ENCODE measurements around the gene VAPB.

Gene VAPB

GRCh38 chr20:58448958-58449357 lies 59.9 kb downstream of the VAPB start:
- no peak overlapping the region for H3K27ac ChIP-seq
- TF ChIP-seq FOXP2 (optimal IDR thresholded peaks at IDR 0.05; ENCODE audit: control extremely low read depth, extremely low read length, insufficient read depth) = no peak
- no peak for TF ChIP-seq POLR2AphosphoS5 (IDR thresholded peaks at IDR 0.05; ENCODE audit: borderline replicate concordance, low read depth, low read length)
- no peak for TF ChIP-seq EZH2 (IDR thresholded peaks at IDR 0.05)
- DNase-seq (ENCODE audit: low read depth, low spot score) = no peak
- H3K9ac ChIP-seq (ENCODE audit: insufficient read length) = no peak overlapping the region
- H3K9me3 ChIP-seq (ENCODE audit: low read depth, low read length) = 0 out of 2 replicates have a peak, but pooled peaks cover under 1% of the 10 kb centered on the region
- peaks cover 47% of the 10 kb centered on the region for H3K36me3 ChIP-seq (ENCODE audit: insufficient read depth, low read length)
- no peak overlapping the region for H3K4me3 ChIP-seq

- TF ChIP-seq POLR2AphosphoS5 (IDR thresholded peaks at IDR 0.05; ENCODE audit: borderline replicate concordance, low read depth, low read length) (no peak), EZH2 (IDR thresholded peaks at IDR 0.05) (no peak), FOXP2 (optimal IDR thresholded peaks at IDR 0.05; ENCODE audit: control extremely low read depth, extremely low read length, insufficient read depth) (no peak)
- DNase-seq (ENCODE audit: low read depth, low spot score) = no peak
- Histone ChIP-seq H3K27ac (no peak overlapping the region), H3K4me3 (no peak overlapping the region), H3K9me3 (ENCODE audit: low read depth, low read length) (0 out of 2 replicates have a peak, but pooled peaks cover 8% of the 10 kb centered on the region), H3K36me3 (ENCODE audit: insufficient read depth, low read length) (peaks cover 39% of the 10 kb centered on the region), H3K9ac (ENCODE audit: insufficient read length) (no peak overlapping the region)
Observed at GRCh38 chr20:58449681-58450221, 60.7 kb downstream of the VAPB start.

- Histone ChIP-seq H3K27ac (no peak overlapping the region), H3K36me3 (ENCODE audit: insufficient read depth, low read length) (peaks cover 34% of the 10 kb centered on the region), H3K4me3 (no peak overlapping the region), H3K9me3 (ENCODE audit: low read depth, low read length) (0 out of 2 replicates have a peak, but pooled peaks cover 8% of the 10 kb centered on the region), H3K9ac (ENCODE audit: insufficient read length) (no peak overlapping the region)
- no peak for DNase-seq (ENCODE audit: low read depth, low spot score)
- TF ChIP-seq EZH2 (IDR thresholded peaks at IDR 0.05) = no peak
- no peak for TF ChIP-seq FOXP2 (optimal IDR thresholded peaks at IDR 0.05; ENCODE audit: control extremely low read depth, extremely low read length, insufficient read depth)
- no peak for TF ChIP-seq POLR2AphosphoS5 (IDR thresholded peaks at IDR 0.05; ENCODE audit: borderline replicate concordance, low read depth, low read length)
Observed at GRCh38 chr20:58450254-58450653, 61.2 kb downstream of the VAPB start.

DNA sequence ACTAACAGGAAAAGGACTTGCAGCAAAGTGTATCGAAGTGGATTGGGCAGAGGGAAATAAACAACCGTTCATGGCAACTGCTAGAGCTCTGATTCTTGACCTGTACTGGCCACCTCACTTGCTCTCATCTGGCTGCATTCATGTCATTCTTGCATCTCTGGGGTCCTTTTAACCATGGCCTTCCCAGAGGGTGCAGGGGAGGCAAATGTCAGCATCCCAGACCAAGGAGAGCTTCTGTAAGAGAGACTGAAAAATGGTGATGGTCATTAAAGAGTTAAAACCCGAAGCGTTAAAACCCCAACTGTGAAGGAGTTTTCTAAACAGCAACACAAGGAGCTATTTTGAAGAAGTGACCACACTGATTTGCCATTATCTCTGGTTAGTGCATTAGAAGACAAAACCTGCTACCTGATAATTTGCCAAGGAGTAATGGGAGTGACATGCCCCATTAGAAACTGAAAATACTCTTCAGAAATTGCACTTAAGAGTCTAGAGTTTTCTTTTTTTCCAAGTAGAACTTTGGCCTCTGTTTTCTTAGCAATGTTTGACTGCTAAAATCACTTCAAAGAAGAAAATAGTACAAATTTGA lies 63.7 kb downstream of the VAPB start:
- no peak for DNase-seq (ENCODE audit: low read depth, low spot score)
- Histone ChIP-seq H3K36me3 (ENCODE audit: insufficient read depth, low read length) (peaks cover 14% of the 10 kb centered on the region), H3K4me3 (no peak overlapping the region), H3K9ac (ENCODE audit: insufficient read length) (no peak overlapping the region), H3K27ac (no peak overlapping the region), H3K9me3 (ENCODE audit: low read depth, low read length) (0 out of 2 replicates have a peak, but pooled peaks cover 8% of the 10 kb centered on the region)
- TF ChIP-seq EZH2 (IDR thresholded peaks at IDR 0.05) (no peak), FOXP2 (optimal IDR thresholded peaks at IDR 0.05; ENCODE audit: control extremely low read depth, extremely low read length, insufficient read depth) (no peak), POLR2AphosphoS5 (IDR thresholded peaks at IDR 0.05; ENCODE audit: borderline replicate concordance, low read depth, low read length) (no peak)

- H3K36me3 ChIP-seq (ENCODE audit: insufficient read depth, low read length) = peaks cover 8% of the 10 kb centered on the region
- H3K9ac ChIP-seq (ENCODE audit: insufficient read length) = no peak overlapping the region
- H3K4me3 ChIP-seq = no peak overlapping the region
- H3K27ac ChIP-seq = no peak overlapping the region
- no peak for DNase-seq (ENCODE audit: low read depth, low spot score)
- TF ChIP-seq FOXP2 (optimal IDR thresholded peaks at IDR 0.05; ENCODE audit: control extremely low read depth, extremely low read length, insufficient read depth) (no peak), EZH2 (IDR thresholded peaks at IDR 0.05) (no peak), POLR2AphosphoS5 (IDR thresholded peaks at IDR 0.05; ENCODE audit: borderline replicate concordance, low read depth, low read length) (no peak)
- H3K9me3 ChIP-seq (ENCODE audit: low read depth, low read length) = 0 out of 2 replicates have a peak, but pooled peaks cover 8% of the 10 kb centered on the region
Observed at GRCh38 chr20:58453391-58453790, 64.4 kb downstream of the VAPB start.

GRCh38 chr20:58454460-58454859 lies 65.4 kb downstream of the VAPB start:
- no peak overlapping the region for H3K27ac ChIP-seq
- H3K36me3 ChIP-seq (ENCODE audit: insufficient read depth, low read length) = peaks cover 5% of the 10 kb centered on the region; the same call in 1 of the 2 replicates
- no peak overlapping the region for H3K9ac ChIP-seq (ENCODE audit: insufficient read length)
- no peak for TF ChIP-seq POLR2AphosphoS5 (IDR thresholded peaks at IDR 0.05; ENCODE audit: borderline replicate concordance, low read depth, low read length)
- no peak for TF ChIP-seq EZH2 (IDR thresholded peaks at IDR 0.05)
- no peak for DNase-seq (ENCODE audit: low read depth, low spot score)
- no peak overlapping the region for H3K4me3 ChIP-seq
- H3K9me3 ChIP-seq (ENCODE audit: low read depth, low read length) = 0 out of 2 replicates have a peak, but pooled peaks cover 8% of the 10 kb centered on the region

GRCh38 chr20:58457083-58457695 lies 68.2 kb downstream of the VAPB start:
- H3K36me3 ChIP-seq (ENCODE audit: insufficient read depth, low read length) = no peaks in the 10 kb centered on the region; the same call in 1 of the 2 replicates
- H3K27ac ChIP-seq = no peak overlapping the region
- no peak overlapping the region for H3K4me3 ChIP-seq
- TF ChIP-seq FOXP2 (optimal IDR thresholded peaks at IDR 0.05; ENCODE audit: control extremely low read depth, extremely low read length, insufficient read depth) (no peak), POLR2AphosphoS5 (IDR thresholded peaks at IDR 0.05; ENCODE audit: borderline replicate concordance, low read depth, low read length) (no peak), EZH2 (IDR thresholded peaks at IDR 0.05) (no peak)
- H3K9ac ChIP-seq (ENCODE audit: insufficient read length) = no peak overlapping the region
- 0 out of 2 replicates have a peak, but pooled peaks cover 8% of the 10 kb centered on the region for H3K9me3 ChIP-seq (ENCODE audit: low read depth, low read length)
- no peak for DNase-seq (ENCODE audit: low read depth, low spot score)

DNA sequence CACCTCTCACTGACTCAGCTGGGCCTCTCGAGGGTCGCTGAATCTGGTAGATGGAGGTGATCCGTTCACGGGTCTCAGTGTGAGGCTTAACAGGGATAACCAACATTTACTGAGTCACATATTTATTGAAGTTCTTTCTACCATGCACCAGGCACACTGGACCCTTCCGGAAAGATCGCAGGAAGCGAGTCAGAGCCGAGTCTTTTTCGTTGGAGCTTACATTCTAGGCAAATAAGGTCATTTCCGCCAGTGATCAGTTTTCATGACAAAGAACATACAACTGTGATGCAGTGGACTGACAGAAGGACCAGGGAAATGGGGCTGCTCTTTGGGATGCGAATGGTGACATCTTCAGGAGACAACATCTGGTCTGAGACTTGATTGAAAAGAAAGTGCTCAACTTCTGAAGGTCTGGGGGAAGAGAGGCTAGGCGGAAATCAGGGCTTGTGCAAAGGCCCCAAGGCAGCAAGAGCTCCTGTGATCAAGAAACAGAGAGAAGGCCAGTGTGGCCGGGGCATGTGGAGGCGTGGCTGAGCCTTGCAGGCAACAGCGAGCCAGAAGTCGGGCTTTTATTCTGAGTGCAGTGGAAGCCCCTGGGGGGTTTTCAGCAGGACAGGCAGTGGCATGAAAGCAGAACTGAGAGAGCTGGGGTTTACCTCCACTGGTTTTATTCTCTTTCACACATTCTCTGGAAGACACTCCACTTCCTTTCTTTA lies 69.5 kb downstream of the VAPB start:
- DNase-seq (ENCODE audit: low read depth, low spot score) = no peak
- H3K9me3 ChIP-seq (ENCODE audit: low read depth, low read length) = 0 out of 2 replicates have a peak, but pooled peaks cover 8% of the 10 kb centered on the region
- H3K36me3 ChIP-seq (ENCODE audit: insufficient read depth, low read length) = no peaks in the 10 kb centered on the region; the same call in 1 of the 2 replicates
- TF ChIP-seq EZH2 (IDR thresholded peaks at IDR 0.05) = no peak
- no peak for TF ChIP-seq FOXP2 (optimal IDR thresholded peaks at IDR 0.05; ENCODE audit: control extremely low read depth, extremely low read length, insufficient read depth)
- TF ChIP-seq POLR2AphosphoS5 (IDR thresholded peaks at IDR 0.05; ENCODE audit: borderline replicate concordance, low read depth, low read length) = no peak
- H3K4me3 ChIP-seq = no peak overlapping the region
- H3K9ac ChIP-seq (ENCODE audit: insufficient read length) = no peak overlapping the region
- no peak overlapping the region for H3K27ac ChIP-seq

Data from SK-N-MC (cell line).